Umbilical cord (tissue), 2 donors: Measurements from ENCODE around the gene GAL3ST3. TPM values are rescaled to one million over a fixed set of nuclear protein-coding genes. Genes with fewer than 3 reads are reported as not detected.
"Not testable (repeated sequence)": the region's sequence is repeated elsewhere in the genome, so short reads cannot be mapped to it uniquely, and the experiment has no call there.

Experiments used
- DNase-seq: peaks from one replicate; pipeline ENCODE4 v3.0.0-alpha.2; 2015; ENCODE audit warnings: low spot score
- total RNA-seq: library from RNA; depleted of rRNA; stranded (reverse); fragments of >200 nt; gene quantifications from one replicate; pipeline ENCODE4 v1.2.3, GENCODE V29; 2014; ENCODE audit warnings: low replicate concordance; ENCODE audit not compliant: insufficient read depth

GAL3ST3 gene, protein sequence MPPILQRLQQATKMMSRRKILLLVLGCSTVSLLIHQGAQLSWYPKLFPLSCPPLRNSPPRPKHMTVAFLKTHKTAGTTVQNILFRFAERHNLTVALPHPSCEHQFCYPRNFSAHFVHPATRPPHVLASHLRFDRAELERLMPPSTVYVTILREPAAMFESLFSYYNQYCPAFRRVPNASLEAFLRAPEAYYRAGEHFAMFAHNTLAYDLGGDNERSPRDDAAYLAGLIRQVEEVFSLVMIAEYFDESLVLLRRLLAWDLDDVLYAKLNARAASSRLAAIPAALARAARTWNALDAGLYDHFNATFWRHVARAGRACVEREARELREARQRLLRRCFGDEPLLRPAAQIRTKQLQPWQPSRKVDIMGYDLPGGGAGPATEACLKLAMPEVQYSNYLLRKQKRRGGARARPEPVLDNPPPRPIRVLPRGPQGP
- 2.9 TPM for total RNA-seq

DNA sequence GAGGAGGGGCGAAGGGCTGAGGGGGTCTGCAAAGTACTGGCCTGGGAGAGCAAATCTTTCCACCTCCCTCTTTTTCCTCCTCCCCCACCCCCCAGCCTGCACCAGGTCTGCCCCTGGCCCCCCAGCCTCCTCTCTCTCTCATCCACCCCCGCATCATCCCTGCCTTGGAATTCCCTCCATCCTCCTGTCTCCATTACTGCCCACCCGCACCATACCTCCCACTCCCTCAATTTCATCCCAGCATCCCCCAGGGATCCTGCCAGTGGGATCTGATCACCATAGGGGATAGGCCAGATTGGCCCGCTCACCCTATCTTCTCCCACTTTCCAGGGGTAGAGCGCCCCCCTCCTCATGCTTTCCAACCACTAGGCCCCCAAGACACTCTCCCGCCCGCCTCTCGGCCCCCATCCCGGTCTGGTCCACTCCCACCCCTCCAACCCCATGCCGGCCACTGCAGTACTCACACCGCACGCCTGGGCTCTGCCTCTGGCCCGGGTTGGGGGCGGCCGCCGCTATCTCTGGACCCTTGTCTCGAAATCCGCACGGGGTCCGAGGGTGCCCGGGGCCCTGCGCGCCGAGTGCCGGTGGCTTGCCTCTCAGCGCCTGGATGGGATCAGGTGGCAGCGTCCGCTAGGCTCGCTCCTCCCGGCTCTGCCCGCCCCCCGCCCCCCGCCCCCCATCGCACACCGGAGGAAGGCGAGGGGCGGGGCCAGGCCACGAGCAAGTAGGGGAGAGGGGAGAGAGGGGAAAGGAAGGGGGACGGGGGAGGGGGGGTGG lies at the start of gene GAL3ST3:
Gene GAL3ST3 (minus strand): TSS at position 615 of the 777 bp plus-strand sequence. CDS start 3,746 bp downstream, outside the sequence.
- DNase-seq: no peak

DNA sequence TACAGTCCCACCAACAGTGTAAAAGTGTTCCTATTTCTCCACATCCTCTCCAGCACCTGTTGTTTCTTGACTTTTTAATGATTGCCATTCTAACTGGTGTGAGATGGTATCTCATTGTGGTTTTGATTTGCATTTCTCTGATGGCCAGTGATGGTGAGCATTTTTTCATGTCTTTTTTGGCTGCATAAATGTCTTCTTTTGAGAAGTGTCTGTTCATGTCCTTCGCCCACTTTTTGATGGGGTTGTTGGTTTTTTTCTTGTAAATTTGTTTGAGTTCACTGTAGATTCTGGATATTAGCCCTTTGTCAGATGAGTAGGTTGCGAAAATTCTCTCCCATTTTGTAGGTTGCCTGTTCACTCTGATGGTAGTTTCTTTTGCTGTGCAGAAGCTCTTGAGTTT lies 43.2 kb upstream of the GAL3ST3 start:
- not testable (repeated sequence) for DNase-seq

DNA sequence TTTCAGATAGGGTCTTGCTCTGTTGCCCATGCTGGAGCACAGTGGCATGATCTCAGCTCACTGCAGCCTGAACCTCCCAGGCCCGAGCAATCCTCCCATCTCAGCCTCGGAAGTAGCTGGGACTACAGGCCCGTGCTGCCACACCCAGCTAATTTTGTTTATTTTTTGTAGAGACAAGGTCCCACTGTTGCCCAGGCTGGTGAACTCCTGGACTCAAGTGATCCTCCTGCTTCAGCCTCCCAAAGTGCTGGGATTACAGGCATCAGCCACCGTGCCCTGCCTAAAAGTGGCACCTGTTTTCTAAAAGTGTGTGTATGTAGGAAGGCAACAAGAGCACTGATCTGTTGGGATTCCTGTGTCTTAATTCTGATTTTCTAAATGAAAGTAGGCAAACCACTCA lies 41.3 kb upstream of the GAL3ST3 start:
- no peak for DNase-seq

DNA sequence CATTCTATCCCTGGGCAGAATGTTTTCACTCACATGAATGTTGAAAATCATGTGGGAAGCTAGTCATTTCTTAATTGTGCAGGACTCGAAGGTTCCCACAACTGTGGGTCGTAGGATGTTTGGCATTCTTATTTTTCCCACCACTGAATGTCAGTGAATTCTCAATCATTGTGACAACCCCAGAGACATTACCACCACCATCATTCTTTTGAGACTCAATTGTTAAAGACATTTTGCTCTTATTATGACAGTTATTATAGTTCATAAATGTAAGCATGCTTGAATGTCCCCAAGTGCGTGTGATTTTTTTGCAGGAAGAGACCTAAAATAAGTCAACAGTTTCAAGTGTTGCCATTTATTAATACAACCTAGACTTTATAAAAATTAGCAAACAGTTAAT lies 40.1 kb upstream of the GAL3ST3 start:
- no peak for DNase-seq

DNA sequence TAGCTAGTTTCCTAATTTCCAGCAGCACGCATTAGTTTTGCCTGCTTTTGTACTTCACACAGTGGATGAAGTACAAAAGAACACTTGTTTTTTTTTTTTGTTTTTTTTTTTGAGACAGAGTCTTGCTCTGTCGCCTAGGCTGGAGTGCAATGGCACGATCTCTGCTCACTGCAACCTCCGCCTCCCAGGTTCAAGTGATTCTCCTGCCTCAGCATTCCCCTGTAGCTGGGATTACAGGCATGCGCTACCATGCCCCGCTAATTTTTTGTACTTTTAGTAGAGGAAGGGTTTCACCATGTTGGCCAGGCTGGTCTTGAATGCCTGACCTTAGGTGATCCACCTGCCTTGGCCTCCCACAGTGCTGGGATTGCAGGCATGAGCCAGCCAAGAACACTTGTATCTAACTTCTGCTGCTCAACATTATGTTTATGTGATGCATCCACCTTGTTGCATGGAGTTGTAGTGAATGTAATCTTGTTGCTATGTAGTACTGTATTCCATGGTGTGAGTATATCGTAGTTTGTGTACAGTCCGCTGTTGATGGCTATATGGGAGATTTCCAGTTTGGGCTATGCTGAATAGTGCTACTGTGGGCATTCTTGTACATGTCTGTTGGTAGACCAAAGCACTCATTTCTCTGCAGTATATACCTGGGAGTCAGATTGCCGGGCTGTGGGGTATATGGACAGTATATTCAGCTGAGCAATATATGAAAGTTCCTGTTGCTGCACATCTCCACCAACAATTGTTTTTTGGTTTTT lies 38.4 kb upstream of the GAL3ST3 start:
- DNase-seq: no peak

DNA sequence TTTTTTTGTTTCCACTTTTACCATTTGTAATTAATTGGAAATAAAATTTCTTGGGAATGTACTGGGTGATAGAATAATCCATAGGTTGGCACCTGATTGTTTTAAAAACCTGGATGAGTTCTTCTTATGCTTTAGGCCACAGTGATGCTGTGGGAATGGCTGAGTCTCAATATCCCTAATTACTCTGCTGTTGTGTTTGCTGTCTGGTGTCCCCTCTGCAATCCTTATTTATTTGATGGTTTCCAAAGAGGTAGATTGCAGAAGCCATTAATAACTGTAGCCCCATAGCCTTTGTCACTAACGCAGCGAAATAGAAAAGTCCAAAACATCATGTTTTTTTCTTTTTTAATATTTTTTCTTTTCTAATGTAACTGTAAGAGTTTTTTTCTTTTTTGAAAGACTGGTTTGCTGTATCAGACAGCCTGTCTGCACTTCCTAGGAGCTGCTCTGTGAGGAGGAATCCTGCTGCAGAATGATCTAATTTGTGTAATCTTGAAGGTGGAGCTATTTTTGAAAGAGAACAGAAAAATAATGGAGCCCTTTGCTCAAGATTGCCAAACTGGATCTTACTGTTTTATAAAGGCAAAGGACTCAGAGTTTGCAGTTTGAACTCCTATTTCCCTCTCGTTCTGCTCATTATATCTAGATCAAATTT lies 36.0 kb upstream of the GAL3ST3 start:
- peak; percentile 76 for DNase-seq

DNA sequence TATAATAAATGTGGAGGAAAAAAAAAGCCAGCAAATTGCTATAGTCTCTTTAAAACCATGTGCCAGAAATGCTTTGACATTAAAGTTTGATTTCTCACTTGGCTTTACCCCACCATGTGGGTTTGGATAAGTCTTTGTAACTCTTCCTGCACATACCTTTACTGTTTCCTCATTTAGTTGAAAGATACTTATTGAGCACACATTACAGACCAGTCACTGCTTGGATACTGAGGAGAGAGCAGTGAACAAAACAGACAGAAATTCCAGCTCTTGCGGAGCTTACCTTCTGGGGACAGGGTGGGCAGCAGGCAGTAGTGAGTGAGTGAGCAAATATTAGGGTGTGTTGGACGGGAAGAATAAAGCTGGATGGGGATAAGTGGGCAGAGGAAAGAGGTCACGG lies 34.8 kb upstream of the GAL3ST3 start:
- DNase-seq: no peak

DNA sequence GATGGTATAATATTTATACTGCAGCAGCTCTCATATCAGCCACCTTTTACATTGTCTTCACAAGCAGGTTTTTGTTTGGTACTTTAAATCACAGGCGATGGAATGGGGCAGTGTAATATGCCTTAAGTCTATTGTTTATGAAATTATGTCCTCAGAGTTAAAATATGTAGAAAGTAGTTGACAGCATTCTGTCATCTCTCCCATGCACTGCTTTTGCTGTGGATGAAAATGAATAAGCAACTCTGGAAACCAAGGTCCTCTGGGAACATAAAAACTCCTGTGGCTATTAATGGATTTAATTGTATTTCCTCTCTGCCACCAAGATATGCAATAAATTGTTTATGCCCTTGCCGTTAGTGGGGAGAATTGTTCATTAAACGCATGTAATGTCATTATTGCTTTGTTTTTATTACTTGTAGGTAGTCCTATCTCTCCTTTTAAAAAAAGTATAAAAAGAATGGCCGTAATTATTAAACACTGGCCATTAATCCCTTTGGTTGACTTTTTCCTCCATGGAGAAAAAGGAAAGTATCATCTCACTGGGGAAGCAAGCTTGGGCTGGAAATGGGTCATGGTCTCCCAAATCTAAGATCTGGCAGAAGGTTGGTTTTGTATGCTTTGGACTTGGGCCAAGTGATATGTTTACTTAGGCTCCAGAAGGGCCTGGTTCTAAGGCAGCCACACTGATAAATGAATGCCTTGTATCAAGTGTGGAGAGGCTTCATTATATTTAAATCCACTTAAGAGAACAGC lies 34.2 kb upstream of the GAL3ST3 start:
- DNase-seq: peak; percentile 51

DNA sequence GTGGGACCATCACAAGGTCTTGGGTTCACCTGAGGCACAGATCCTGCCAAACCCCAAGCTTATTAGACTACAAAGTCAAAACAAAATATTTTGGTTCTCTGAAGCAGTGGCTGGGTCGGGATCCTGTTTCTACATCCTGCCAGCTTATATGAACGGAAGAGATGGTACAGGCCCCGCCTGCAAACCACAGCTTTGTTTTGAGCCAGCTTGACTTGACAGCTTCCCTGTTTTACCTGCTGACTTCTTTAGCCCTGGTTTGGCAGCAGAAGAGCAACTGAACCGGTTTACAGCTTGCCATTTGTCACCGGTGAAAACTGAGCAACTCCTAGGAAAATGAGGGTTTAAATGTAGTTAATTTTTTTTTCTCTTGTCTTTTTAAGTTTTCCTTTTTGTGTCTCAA lies 32.5 kb upstream of the GAL3ST3 start:
- peak; percentile 71 for DNase-seq

DNA sequence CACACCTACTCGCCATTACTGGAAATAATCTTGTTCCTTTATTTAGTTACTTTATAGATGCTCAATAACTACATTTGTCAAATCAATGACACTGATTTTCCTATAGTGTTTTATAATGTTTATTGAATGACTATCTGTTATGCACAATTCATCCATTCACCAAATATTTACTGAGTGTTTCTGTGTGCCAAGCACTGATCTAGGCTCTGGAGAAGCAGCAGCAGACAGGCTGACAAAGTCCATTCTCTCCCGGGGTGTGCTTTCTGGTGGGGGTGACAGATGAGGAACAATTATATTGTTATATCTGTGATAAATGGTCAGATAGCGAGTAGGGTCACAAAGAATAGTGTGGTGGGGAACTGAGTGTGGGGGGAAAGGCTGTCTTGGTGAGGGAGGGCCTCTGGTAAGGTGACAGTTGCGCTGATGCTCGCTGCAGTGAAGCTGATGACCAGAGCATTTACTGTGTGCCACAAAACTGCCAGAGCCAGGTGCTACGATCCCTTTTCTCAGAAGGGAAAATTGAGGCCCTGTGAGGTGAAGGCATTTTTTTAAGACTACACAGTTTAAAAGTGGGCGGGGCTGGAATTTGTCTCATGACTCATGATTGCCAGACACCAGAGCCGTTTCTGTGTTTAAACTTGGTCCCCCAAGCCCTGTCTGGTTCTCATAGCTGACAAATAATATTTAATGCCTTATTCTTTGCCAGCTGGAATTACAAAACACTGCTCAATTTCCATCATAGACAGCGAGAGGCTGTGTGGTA lies 31.3 kb upstream of the GAL3ST3 start:
- peak; percentile 78 for DNase-seq

DNA sequence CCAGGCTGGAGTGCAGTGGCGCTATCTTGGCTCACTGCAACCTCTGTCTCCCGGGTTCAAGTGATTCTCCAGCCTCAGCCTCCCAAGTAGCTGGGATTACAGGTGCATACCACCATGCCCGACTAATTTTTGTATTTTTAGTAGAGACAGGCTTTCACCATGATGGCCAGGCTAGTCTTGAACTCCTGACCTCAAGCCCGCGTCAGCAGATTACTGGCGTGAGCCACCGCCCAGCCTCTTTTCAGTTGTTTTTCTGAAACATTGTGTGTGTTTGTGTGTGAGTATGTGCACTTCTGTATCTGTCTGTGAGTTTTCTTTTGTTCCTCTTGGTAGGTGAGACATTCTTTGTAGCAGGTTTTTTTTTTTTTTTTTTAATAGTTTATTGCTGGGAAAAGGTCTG lies 30.0 kb upstream of the GAL3ST3 start:
- not testable (repeated sequence) for DNase-seq

DNA sequence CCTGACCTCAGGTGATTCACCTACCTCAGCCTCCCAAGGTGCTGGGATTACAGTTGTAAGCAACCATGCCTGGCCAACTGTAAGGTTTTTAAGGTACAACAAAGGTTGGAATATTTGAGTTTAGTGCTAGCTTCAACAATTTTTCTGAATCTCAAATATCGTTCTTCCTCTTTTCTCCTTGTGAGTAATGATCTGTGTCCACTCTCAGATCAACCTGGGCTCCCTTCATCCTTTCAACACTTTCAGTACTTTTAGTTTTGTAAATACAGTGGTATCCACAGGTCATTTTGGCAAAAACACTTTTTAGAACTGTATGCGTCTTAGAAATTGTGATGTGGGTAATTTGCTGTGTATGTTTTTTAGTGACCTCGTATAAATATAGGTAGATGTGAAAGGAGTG lies 29.0 kb upstream of the GAL3ST3 start:
- DNase-seq: no peak

DNA sequence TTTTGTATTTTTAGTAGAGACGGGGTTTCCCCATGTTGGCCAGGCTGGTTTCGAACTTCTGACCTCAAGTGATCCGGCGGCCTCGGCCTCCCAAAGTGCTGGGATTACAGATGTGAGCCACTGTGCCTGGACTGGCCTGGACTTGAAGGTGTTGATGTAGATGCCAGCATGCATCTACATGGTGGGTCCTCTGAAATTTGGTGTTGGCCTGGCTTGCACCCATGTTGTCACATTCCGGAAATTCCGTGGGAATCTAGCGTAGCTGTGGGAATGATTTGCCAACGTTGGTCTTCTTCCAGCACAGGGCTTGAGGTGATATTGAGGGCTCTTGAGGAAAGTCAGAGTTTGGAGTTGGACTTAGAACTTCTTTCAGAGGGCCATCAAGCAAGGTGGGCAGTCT lies 27.6 kb upstream of the GAL3ST3 start:
- no peak for DNase-seq

DNA sequence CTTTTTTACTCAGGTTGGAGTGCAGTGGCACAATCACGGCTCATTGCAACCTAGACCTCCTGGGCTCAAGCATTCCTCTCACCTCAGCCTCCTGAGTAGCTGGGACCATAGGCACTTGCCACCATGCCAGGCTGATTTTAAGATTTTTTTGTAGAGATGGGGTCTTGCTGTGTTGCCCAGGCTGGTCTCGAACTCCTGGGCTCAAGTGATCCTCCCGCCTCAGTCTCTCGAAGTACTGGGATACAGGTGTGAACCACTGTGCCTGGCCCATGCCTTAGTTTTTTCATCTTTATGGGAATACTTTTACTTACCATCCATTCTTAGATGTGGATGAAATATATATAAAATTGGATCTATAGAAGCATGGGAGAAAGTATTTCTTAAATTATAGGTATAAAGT lies 26.3 kb upstream of the GAL3ST3 start:
- no peak for DNase-seq

DNA sequence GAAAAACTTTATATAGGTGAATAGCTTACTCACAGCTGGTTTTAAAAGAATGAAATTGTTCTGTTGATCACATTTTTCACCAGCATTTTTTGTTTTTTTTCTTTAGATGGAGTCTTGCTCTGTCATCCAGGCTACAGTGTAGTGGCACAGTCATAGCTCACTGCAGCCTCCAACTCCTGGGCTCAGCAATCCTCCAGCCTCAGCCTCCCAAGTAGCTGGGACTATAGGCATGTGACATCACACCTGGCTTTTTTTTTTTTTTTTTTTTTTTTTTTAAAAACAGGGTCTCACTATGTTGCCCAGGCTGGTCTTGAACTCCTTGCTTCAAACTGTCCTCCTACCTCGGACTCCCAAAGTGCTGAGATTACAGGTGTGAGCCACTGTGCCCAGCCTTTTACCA lies 24.7 kb upstream of the GAL3ST3 start:
- DNase-seq: no peak

DNA sequence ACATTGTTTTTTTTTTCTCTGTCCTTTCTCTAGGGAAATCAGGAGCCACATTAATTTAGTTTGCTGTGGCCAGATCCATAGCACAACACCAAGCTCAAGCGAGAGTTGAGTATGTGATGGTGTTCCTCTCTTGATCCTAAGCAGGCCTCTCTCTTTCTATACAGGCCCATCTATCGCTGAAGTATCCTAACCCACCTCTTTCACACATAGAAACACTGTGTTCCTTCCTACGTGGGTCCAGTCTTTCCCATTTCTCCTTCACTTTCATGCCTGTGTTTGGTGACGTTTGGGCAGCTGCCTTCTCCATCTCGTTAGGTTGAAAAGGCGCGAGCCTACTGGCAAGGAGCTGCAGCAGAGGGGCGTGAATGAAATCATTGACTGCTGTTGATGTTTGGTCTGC lies 23.6 kb upstream of the GAL3ST3 start:
- no peak for DNase-seq

DNA sequence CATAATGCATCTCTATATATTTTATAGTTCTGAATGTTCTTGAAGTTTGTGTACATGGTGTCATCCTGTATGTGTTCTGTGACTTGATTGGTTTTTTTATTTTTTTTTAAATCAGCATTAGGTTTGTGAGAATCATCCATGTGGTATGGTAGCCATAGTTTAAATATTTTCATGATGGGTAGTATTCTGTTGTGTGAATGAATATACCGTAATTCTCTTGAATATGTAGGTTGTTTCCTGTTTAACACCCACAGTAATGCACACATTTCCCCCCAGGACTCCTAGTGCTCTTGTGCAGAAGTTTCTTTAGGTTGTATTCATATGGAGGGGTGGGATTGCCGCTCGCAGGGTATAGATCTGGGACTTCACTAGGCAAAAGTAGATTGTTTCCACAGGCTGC lies 23.1 kb upstream of the GAL3ST3 start:
- DNase-seq: no peak

DNA sequence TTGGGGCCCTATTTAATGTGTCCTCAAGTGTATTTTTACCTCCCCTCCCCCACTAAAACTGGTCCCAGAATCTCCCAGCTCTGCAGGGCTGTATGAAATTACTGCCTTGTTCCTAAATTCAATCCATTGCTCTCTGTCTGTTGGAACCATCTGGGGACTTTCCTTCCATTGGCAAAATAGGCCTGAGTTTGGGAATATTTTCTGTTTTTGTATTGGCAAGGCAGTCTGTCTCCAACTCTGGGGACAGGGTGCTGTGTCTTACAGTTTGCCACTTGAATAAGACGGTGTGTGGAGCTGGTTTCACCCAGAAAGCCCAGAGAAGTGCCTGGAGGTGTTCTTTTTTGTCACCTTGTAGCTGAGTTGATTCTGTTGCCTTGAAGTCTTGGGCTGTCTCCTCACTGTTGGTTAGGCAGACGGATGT lies 22.4 kb upstream of the GAL3ST3 start:
- no peak for DNase-seq

DNA sequence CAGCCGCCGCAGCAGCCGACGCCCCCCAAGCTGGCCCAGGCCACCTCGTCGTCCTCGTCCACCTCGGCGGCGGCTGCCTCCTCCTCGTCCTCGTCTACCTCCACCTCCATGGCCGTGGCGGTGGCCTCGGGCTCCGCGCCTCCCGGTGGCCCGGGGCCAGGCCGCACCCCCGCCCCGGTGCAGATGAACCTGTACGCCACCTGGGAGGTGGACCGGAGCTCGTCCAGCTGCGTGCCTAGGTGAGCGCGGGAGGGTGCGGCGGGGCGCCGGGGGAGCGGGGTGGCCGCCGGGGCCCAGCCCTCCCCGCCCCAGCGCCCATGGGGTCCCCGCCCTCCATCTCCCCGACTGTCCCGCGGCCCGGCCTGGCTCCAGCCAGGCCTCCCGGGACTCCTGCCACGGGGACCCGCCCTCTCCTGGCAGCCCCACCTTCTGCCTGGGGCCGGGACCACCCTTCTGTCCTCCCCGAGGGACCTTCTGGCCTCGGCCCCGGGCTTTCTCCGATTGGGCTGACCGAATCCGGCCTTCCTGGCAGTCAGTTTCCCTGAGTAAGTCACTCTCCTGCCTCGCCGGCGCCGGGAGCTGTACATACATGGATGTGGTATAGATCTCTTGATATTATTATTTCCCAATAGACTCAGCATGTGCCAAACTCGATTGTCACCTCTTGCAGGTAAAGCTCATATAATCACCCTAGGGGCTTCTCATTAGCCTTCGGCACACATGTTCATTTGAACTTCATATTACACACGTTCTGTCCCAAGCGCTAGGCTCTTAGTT lies 21.8 kb upstream of the GAL3ST3 start:
- DNase-seq: peak; percentile 57
